HCT116 (cell line): ENCODE measurements around the gene SHROOM3. TPM values are rescaled to one million over a fixed set of nuclear protein-coding genes. Genes with fewer than 3 reads are reported as not detected.

Source experiments
- ATAC-seq: fragments of 200-7000 bp; cut with Tn5 transposase; 2 replicates; pipeline ENCODE4 v1.9.1; 2020; ENCODE audit warnings: mild to moderate bottlenecking, moderate library complexity
- BruUV-seq: library from RNA; stranded (reverse); fragments of 400-500 nt; replicated peaks from 2 replicates; lab custom pipeline; 2021; lab: Mats Ljungman, UMichigan
- CTCF ChIA-PET: fragments of 300-600 bp; sonication (Branson Sonifier 250); formaldehyde crosslinking; loops from one replicate; lab custom pipeline; 2021; ENCODE audit warnings: antibody characterized with exemption; lab: Charles Lee
- POLR2A ChIA-PET: fragments of 300-600, 350-600 bp; sonication (Branson Sonifier 250); formaldehyde crosslinking; loops from one replicate; lab custom pipeline; 2021; ENCODE audit warnings: antibody characterized with exemption; lab: Charles Lee
- RAD21 ChIA-PET, 2 experiments: fragments of 300-600 bp; sonication (Branson Sonifier 250); formaldehyde crosslinking; loops; one replicate each; lab custom pipeline; 2023; ENCODE audit warnings: low total read pairs in 2 of 2; ENCODE audit not compliant: uncharacterized antibody in 2 of 2, unreplicated experiment in 2 of 2, low non-redundant PET in 1 of 2; lab: Charles Lee
- DNase-seq: peaks from one replicate; pipeline ENCODE4 v3.0.0-alpha.2; 2010; ENCODE audit warnings: low read depth, low spot score
- H2AFZ ChIP-seq: fragments of 200-600 bp; shearing (Covaris generic), sonication (generic); 2 replicates; pipeline ENCODE4 v1.6.1; 2017; ENCODE audit warnings: low read depth, mixed run types, mixed read lengths, antibody characterized with exemption, low read length; ENCODE audit not compliant: poor library complexity, severe bottlenecking
- H3K27ac ChIP-seq: 2 replicates; pipeline ENCODE4 v1.5.1; 2012; ENCODE audit warnings: low read depth, low read length
- H3K27me3 ChIP-seq: fragments of 200-600 bp; sonication (generic); 2 replicates; pipeline ENCODE4 v1.6.1; 2016; ENCODE audit warnings: mixed run types, low read length, mixed read lengths; ENCODE audit not compliant: insufficient read depth
- H3K36me3 ChIP-seq, 2 experiments: fragments of 200-500 bp in 1 of 2; fragments of 200-600 bp in 1 of 2; sonication (Bioruptor generic) in 1 of 2; sonication (generic) in 1 of 2; 2 replicates each; pipeline versions ENCODE4 v1.5.1 to v1.6.1; 2014 to 2016; ENCODE audit warnings: low read length in 2 of 2, inconsistent platforms in 1 of 2, mixed read lengths in 1 of 2, mixed run types in 1 of 2; ENCODE audit not compliant: insufficient read depth in 2 of 2, control insufficient read depth in 1 of 2
- H3K4me1 ChIP-seq, 2 experiments: fragments of 200-600 bp in 1 of 2; sonication (generic) in 1 of 2; 2 replicates each; pipeline versions ENCODE4 v1.5.1 to v1.6.1; 2012 to 2017; ENCODE audit warnings: low read length in 2 of 2, inconsistent platforms in 1 of 2, mild to moderate bottlenecking in 1 of 2, mixed read lengths in 1 of 2, mixed run types in 1 of 2, moderate library complexity in 1 of 2; ENCODE audit not compliant: insufficient read depth in 2 of 2, control insufficient read depth in 1 of 2
- H3K4me2 ChIP-seq: fragments of 200-600 bp; sonication (generic); 2 replicates; pipeline ENCODE4 v1.6.1; 2017; ENCODE audit warnings: mixed run types, low read length, mixed read lengths
- H3K4me3 ChIP-seq, 2 experiments: fragments of 200-600 bp in 1 of 2; sonication (generic) in 1 of 2; replicated peaks in 1 of 2; 2 replicates each; pipeline ENCODE4 v1.5.1; 2011 to 2016; ENCODE audit warnings: low read length in 2 of 2, control low read depth in 1 of 2, low read depth in 1 of 2, mild to moderate bottlenecking in 1 of 2, mixed read lengths in 1 of 2, mixed run types in 1 of 2
- H3K79me2 ChIP-seq: fragments of 200-600 bp; sonication (generic); 2 replicates; pipeline ENCODE4 v1.6.1; 2017; ENCODE audit warnings: mild to moderate bottlenecking, mixed run types, low read length, moderate library complexity, mixed read lengths; ENCODE audit not compliant: insufficient read depth
- H3K9ac ChIP-seq: fragments of 200-600 bp; sonication (generic); 2 replicates; pipeline ENCODE4 v1.6.1; 2016; ENCODE audit warnings: low read length, mixed read lengths
- H3K9me2 ChIP-seq: fragments of 200-600 bp; sonication (generic), shearing (Covaris generic); 2 replicates; pipeline ENCODE4 v1.6.1; 2017; ENCODE audit warnings: mixed run types, mild to moderate bottlenecking, moderate library complexity; ENCODE audit not compliant: insufficient read depth
- H3K9me3 ChIP-seq, 2 experiments: fragments of 200-500 bp in 1 of 2; fragments of 200-600 bp in 1 of 2; sonication (Bioruptor generic) in 1 of 2; sonication (generic) in 1 of 2; 2 replicates each; pipeline ENCODE4 v1.6.1; 2014 to 2017; ENCODE audit warnings: low read length in 2 of 2, mixed read lengths in 2 of 2, inconsistent platforms in 1 of 2, low read depth in 1 of 2, mild to moderate bottlenecking in 1 of 2, mixed run types in 1 of 2, moderate library complexity in 1 of 2; ENCODE audit not compliant: control insufficient read depth in 1 of 2, insufficient read depth in 1 of 2
- H4K20me1 ChIP-seq: fragments of 200-600 bp; sonication (generic), shearing (Covaris generic); 2 replicates; pipeline ENCODE4 v1.6.1; 2017; ENCODE audit warnings: mixed run types, mild to moderate bottlenecking, moderate library complexity; ENCODE audit not compliant: insufficient read depth
- ATF3 ChIP-seq: IDR thresholded peaks from 2 replicates; pipeline ENCODE4 v1.6.1; 2012
- CBX3 ChIP-seq: IDR thresholded peaks from 2 replicates; pipeline ENCODE4 v1.6.1; 2012; ENCODE audit warnings: low read depth
- CEBPB ChIP-seq: IDR thresholded peaks from 2 replicates; pipeline ENCODE4 v1.6.1; 2012; ENCODE audit warnings: low read depth
- CTCF ChIP-seq, 3 experiments: fragments of 200-600 bp in 1 of 3; sonication (generic) in 1 of 3; IDR thresholded peaks in 2 of 3; conservative IDR thresholded peaks in 1 of 3; 2 replicates each; pipeline ENCODE4 v1.5.1; 2012 to 2017; ENCODE audit warnings: low read depth in 2 of 3, low read length in 2 of 3, antibody characterized with exemption in 1 of 3, borderline replicate concordance in 1 of 3, control low read depth in 1 of 3, mild to moderate bottlenecking in 1 of 3, mixed read lengths in 1 of 3, mixed run types in 1 of 3, moderate library complexity in 1 of 3; ENCODE audit not compliant: insufficient read depth in 1 of 3
- EGR1 ChIP-seq: IDR thresholded peaks from 2 replicates; pipeline ENCODE4 v1.6.1; 2012; ENCODE audit warnings: low read depth
- ELF1 ChIP-seq: IDR thresholded peaks from 2 replicates; pipeline ENCODE4 v1.6.1; 2012; ENCODE audit warnings: low read depth, borderline replicate concordance
- EZH2 ChIP-seq: fragments of 200-600 bp; sonication (generic); IDR thresholded peaks from 2 replicates; pipeline ENCODE4 v1.6.1; 2017; ENCODE audit warnings: antibody characterized with exemption, mixed run types
- EZH2phosphoT487 ChIP-seq: fragments of 200-600 bp; IDR thresholded peaks from 2 replicates; pipeline ENCODE4 v1.6.1; 2018; ENCODE audit warnings: antibody characterized with exemption, borderline replicate concordance
- FOSL1 ChIP-seq: IDR thresholded peaks from 2 replicates; pipeline ENCODE4 v1.6.1; 2012; ENCODE audit warnings: low read depth
- JUND ChIP-seq: IDR thresholded peaks from 2 replicates; pipeline ENCODE4 v1.6.1; 2012
- POLR2A ChIP-seq: IDR thresholded peaks from 2 replicates; pipeline ENCODE4 v1.7.0; 2011; ENCODE audit warnings: borderline replicate concordance; ENCODE audit not compliant: insufficient read depth, insufficient read length; ENCODE audit errors: extremely low read depth
- REST ChIP-seq: IDR thresholded peaks from 2 replicates; pipeline ENCODE4 v1.6.1; 2012; ENCODE audit warnings: low read depth
- SRF ChIP-seq: IDR thresholded peaks from 2 replicates; pipeline ENCODE4 v1.6.1; 2012; ENCODE audit warnings: low read depth
- YY1 ChIP-seq: IDR thresholded peaks from 2 replicates; pipeline ENCODE4 v1.6.1; 2011; ENCODE audit warnings: low read length, low read depth, moderate library complexity, mild to moderate bottlenecking; ENCODE audit not compliant: insufficient replicate concordance; ENCODE audit errors: extremely low read depth
- intact Hi-C: fragments of 100-400 bp; cut with micrococcal nuclease; formaldehyde crosslinking; loops from 2 replicates; pipeline ENCODE4 v1.10.0; 2022
- total RNA-seq: library from RNA; stranded (reverse); gene quantifications from one replicate; pipeline ENCODE4 v1.2.1, GENCODE V29; 2021; ENCODE audit not compliant: unreplicated experiment

Gene SHROOM3
- total RNA-seq, 1 experiment from 2014 or later: 22.5 TPM

- Histone ChIP-seq H3K4me3 (no peak overlapping the region), H3K9me3 (no peaks in the 10 kb centered on the region), H3K36me3 (no peaks in the 10 kb centered on the region), H4K20me1 (no peaks in the 10 kb centered on the region), H3K4me2 (no peak overlapping the region), H3K9ac (no peak overlapping the region), H2AFZ (no peak overlapping the region), H3K9me2 (no peaks in the 10 kb centered on the region), H3K79me2 (no peaks in the 10 kb centered on the region), H3K27me3 (no peaks in the 10 kb centered on the region), H3K27ac (no peak overlapping the region), H3K4me1 (peaks cover 12 to 16% of the 10 kb centered on the region in 2 experiments)
- TF ChIP-seq CEBPB (no peak), EZH2phosphoT487 (no peak)
- POLR2A ChIA-PET: no interaction called here
- intact Hi-C loops: loop anchor here (10.0 kb wide), 1 partner anchor 157 kb away; the partner anchor contains the start of gene SEPTIN11
- CTCF ChIA-PET: interaction anchor here (1.3 kb wide), 1 partner anchor 30 kb away, joined by 3 read pairs; no protein-coding TSS in a partner anchor
- RAD21 ChIA-PET: interaction anchor here in 1 of 2 experiments (0.6 kb wide), 1 partner anchor 160 kb away, joined by 3 read pairs; no protein-coding TSS in a partner anchor
- no peak for DNase-seq
- no peak for ATAC-seq
- no TSS peak for BruUV-seq
Observed at GRCh38 chr4:76787898-76788297, 352.9 kb downstream of the SHROOM3 start.

- RAD21 ChIA-PET: no interaction called here
- no peaks in the 10 kb centered on the region for H3K9me3 ChIP-seq
- TF ChIP-seq ATF3 (no peak), ELF1 (no peak), POLR2A (no peak), CTCF (IDR thresholded peaks at IDR 0.05 in 2 of 3, conservative IDR thresholded peaks at IDR 0.05 in 1 of 3; ENCODE audit: borderline replicate concordance in 1 of 3, insufficient read depth in 1 of 3, low read depth in 2 of 3, low read length in 2 of 3) (no peak), EGR1 (no peak), EZH2 (no peak), CBX3 (no peak), REST (no peak), SRF (no peak), YY1 (no peak), JUND (no peak), FOSL1 (no peak)
Observed at GRCh38 chr4:76790377-76790776, 355.3 kb downstream of the SHROOM3 start.

More at GRCh38 chr4:76790377-76790776, 355.3 kb downstream of the SHROOM3 start:
- no peaks in the 10 kb centered on the region for H3K79me2 ChIP-seq
- no TSS peak for BruUV-seq
- no peaks in the 10 kb centered on the region for H3K27me3 ChIP-seq
- DNase-seq (no peak), ATAC-seq (no peak)
- H3K4me3 ChIP-seq: no peak overlapping the region
- CTCF ChIA-PET: interaction anchor here (1.2 to 1.4 kb wide), 2 partner anchors 8 to 32 kb away, joined by 4 to 5 read pairs; no protein-coding TSS in a partner anchor
- no peak overlapping the region for H3K4me2 ChIP-seq
- H2AFZ ChIP-seq: no peak overlapping the region
- intact Hi-C loops: no loop called here
- H3K9ac ChIP-seq: no peak overlapping the region
- H4K20me1 ChIP-seq: no peaks in the 10 kb centered on the region
- H3K36me3 ChIP-seq: no peaks in the 10 kb centered on the region
- H3K27ac ChIP-seq: no peak overlapping the region
- H3K4me1 ChIP-seq: no peaks in the 10 kb centered on the region
- POLR2A ChIA-PET: no interaction called here
- no peaks in the 10 kb centered on the region for H3K9me2 ChIP-seq
